Measurements from ENCODE around the gene CIAO3. TPM values are rescaled to one million over a fixed set of nuclear protein-coding genes. Genes with fewer than 3 reads are reported as not detected.

Gene CIAO3
- total RNA-seq, 1 experiment from 2014 or later = 29.6 TPM

GRCh38 chr16:685967-686366 is 54.8 kb downstream of the CIAO3 start:
- peak; percentile 55 for DNase-seq (ENCODE audit: low spot score)
- in situ Hi-C loops (cut with HindIII; ENCODE audit: low sequenced_read_pairs) = no loop called here

- DNase-seq (ENCODE audit: low spot score) = no peak
- in situ Hi-C loops (cut with HindIII; ENCODE audit: low sequenced_read_pairs) = no loop called here
These were observed 55.7 kb downstream of the CIAO3 start for GRCh38 chr16:684961-685696.

- peak; percentile 91 for DNase-seq (ENCODE audit: low spot score)
- in situ Hi-C loops (cut with HindIII; ENCODE audit: low sequenced_read_pairs) = no loop called here
These were observed 56.6 kb downstream of the CIAO3 start, which contains the start of gene JMJD8 for GRCh38 chr16:684071-684794. Gene JMJD8, minus strand, starts transcription at chr16:684334. Its CDS starts 15 bp downstream, at chr16:684319.

GRCh38 chr16:683396-684070 is 57.3 kb downstream of the CIAO3 start:
- in situ Hi-C loops (cut with HindIII; ENCODE audit: low sequenced_read_pairs) = no loop called here
- no peak for DNase-seq (ENCODE audit: low spot score)

GRCh38 chr16:682493-683395 is 58.1 kb downstream of the CIAO3 start:
- in situ Hi-C loops (cut with HindIII; ENCODE audit: low sequenced_read_pairs) = no loop called here
- no peak for DNase-seq (ENCODE audit: low spot score)

- in situ Hi-C loops (cut with HindIII; ENCODE audit: low sequenced_read_pairs) = no loop called here
- no peak for DNase-seq (ENCODE audit: low spot score)
These were observed 58.9 kb downstream of the CIAO3 start for GRCh38 chr16:681746-682427.

DNA sequence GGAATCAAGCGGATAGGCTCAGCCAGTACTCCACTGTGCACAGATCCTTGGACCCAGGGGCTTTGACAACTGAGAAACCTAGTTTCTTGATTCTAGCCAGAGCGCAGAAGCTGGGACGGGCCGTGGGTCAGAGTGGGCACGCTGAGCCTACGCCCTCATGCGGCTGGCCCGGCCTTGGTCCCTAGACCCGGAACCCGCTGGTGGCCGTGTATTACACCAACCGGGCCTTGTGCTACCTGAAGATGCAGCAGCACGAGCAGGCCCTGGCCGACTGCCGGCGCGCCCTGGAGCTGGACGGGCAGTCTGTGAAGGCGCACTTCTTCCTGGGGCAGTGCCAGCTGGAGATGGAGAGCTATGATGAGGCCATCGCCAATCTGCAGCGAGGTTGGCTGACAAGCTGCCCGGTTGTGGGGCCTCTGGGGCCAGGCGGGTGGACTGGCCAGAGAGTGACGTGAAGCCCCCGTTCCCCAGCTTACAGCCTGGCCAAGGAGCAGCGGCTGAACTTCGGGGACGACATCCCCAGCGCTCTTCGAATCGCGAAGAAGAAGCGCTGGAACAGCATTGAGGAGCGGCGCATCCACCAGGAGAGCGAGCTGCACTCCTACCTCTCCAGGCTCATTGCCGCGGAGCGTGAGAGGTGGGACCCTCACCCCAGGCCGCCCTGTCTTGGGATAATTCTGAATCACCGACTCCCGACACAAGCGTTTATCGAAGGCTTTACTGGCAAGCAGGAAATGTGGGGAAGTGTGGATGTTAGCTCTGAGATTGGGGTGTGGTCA is 59.6 kb downstream of the CIAO3 start:
- DNase-seq (ENCODE audit: low spot score) = peak; percentile 53
- in situ Hi-C loops (cut with HindIII; ENCODE audit: low sequenced_read_pairs) = no loop called here

GRCh38 chr16:680625-680945 is 60.2 kb downstream of the CIAO3 start:
- DNase-seq (ENCODE audit: low spot score) = no peak
- in situ Hi-C loops (cut with HindIII; ENCODE audit: low sequenced_read_pairs) = no loop called here

DNA sequence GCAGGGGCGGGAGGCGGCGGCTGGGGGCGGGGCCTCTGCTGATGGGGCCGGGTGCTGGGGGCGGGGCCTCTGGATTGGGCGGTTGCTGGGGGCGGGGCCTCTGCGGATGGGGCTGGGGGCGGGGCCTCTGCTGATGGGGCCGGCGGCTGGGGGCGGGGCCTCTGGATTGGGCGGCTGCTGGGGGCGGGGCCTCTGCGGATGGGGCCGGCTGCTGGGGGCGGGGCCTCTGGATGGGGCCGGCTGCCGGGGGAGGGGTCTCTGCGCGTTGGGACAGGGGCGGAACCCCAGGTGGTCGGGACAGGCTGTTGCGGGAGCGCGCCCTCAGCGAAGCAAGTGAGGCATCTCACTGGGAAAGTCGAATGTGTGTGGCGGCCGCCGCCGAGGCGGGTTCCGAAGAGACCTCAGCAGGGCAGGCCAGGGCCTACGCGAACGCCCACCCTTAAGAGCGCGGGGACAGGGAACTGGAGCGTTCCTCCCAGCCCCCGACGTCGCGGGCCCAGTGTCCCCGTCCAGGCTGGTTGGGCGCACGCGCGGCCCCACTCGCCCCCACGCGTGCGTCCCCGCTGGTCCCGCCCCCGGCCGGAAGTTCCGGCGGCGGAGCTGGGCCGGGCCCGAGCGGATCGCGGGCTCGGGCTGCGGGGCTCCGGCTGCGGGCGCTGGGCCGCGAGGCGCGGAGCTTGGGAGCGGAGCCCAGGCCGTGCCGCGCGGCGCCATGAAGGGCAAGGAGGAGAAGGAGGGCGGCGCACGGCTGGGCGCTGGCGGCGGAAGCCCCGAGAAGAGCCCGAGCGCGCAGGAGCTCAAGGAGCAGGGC is 60.8 kb downstream of the CIAO3 start, which contains the start of gene STUB1:
Gene STUB1, plus strand, starts transcription at position 597 of the 811 bp plus-strand sequence. Its CDS starts 116 bp downstream, at position 713.
- in situ Hi-C loops (cut with HindIII; ENCODE audit: low sequenced_read_pairs) = no loop called here
- DNase-seq (ENCODE audit: low spot score) = peak; percentile 75

Other genes with a start within 250 kb of the CIAO3 start
- gene CAPN15, start 213.3 kb downstream of the CIAO3 start, total RNA-seq (2014; rRNA removed; shearing (Covaris generic)) = 38.8 and 54.3 TPM in 2 replicates
- 0.41 and 2.3 TPM in 2 replicates for gene PRR35, start 180.6 kb downstream of the CIAO3 start, total RNA-seq (2014; rRNA removed; shearing (Covaris generic))
- gene NHLRC4, start 174.0 kb downstream of the CIAO3 start, total RNA-seq (2014; rRNA removed; shearing (Covaris generic)) = 2.7 and 4.1 TPM in 2 replicates
- gene PIGQ, start 171.0 kb downstream of the CIAO3 start, total RNA-seq (2014; rRNA removed; shearing (Covaris generic)) = 38.8 and 54.4 TPM in 2 replicates
- gene RAB40C, start 150.9 kb downstream of the CIAO3 start, total RNA-seq (2014; rRNA removed; shearing (Covaris generic)) = 28.6 and 32.2 TPM in 2 replicates
- gene WFIKKN1, start 110.0 kb downstream of the CIAO3 start, total RNA-seq (2014; rRNA removed; shearing (Covaris generic)) = 44.6 and 64.4 TPM in 2 replicates
- gene METTL26, start 104.7 kb downstream of the CIAO3 start, total RNA-seq (2014; rRNA removed; shearing (Covaris generic)) = 119 and 161 TPM in 2 replicates
- 65.4 and 108 TPM in 2 replicates for gene MCRIP2, start 99.2 kb downstream of the CIAO3 start, total RNA-seq (2014; rRNA removed; shearing (Covaris generic))
- 25.0 and 39.8 TPM in 2 replicates for gene WDR90, start 91.6 kb downstream of the CIAO3 start, total RNA-seq (2014; rRNA removed; shearing (Covaris generic))
- 83.4 and 104 TPM in 2 replicates for gene RHOT2, start 72.9 kb downstream of the CIAO3 start, total RNA-seq (2014; rRNA removed; shearing (Covaris generic))
- gene RHBDL1, start 65.3 kb downstream of the CIAO3 start, total RNA-seq (2014; rRNA removed; shearing (Covaris generic)) = 1.1 and 1.5 TPM in 2 replicates
- gene STUB1, start 60.6 kb downstream of the CIAO3 start, total RNA-seq (2014; rRNA removed; shearing (Covaris generic)) = 145 and 207 TPM in 2 replicates
- gene JMJD8, start 56.7 kb downstream of the CIAO3 start, total RNA-seq (2014; rRNA removed; shearing (Covaris generic)) = 3.8 and 4.0 TPM in 2 replicates
- gene WDR24, start 50.6 kb downstream of the CIAO3 start, total RNA-seq (2014; rRNA removed; shearing (Covaris generic)) = 6.2 and 7.9 TPM in 2 replicates
- gene FBXL16, start 35.2 kb downstream of the CIAO3 start, total RNA-seq (2014; rRNA removed; shearing (Covaris generic)) = 14.6 and 19.4 TPM in 2 replicates
- 428 and 493 TPM in 2 replicates for gene METRN, start 25.9 kb downstream of the CIAO3 start, total RNA-seq (2014; rRNA removed; shearing (Covaris generic))
- 45.5 and 47.6 TPM in 2 replicates for gene ANTKMT, start 19.9 kb downstream of the CIAO3 start, total RNA-seq (2014; rRNA removed; shearing (Covaris generic))
- gene CCDC78, start 14.6 kb downstream of the CIAO3 start, total RNA-seq (2014; rRNA removed; shearing (Covaris generic)) = 20.0 and 26.4 TPM in 2 replicates
- gene HAGHL, start 13.9 kb downstream of the CIAO3 start, total RNA-seq (2014; rRNA removed; shearing (Covaris generic)) = 42.3 and 43.1 TPM in 2 replicates
- gene MSLN, start 19.7 kb upstream of the CIAO3 start, total RNA-seq (2014; rRNA removed; shearing (Covaris generic)) = 0.14 and 1.8 TPM in 2 replicates
- gene RPUSD1, start 47.4 kb upstream of the CIAO3 start, total RNA-seq (2014; rRNA removed; shearing (Covaris generic)) = 69.3 and 95.5 TPM in 2 replicates
- gene CHTF18, start 47.6 kb upstream of the CIAO3 start, total RNA-seq (2014; rRNA removed; shearing (Covaris generic)) = 60.2 and 61.4 TPM in 2 replicates
- 0.17 TPM in 1 of 2 replicates, not detected in the other for gene GNG13, start 59.7 kb upstream of the CIAO3 start, total RNA-seq (2014; rRNA removed; shearing (Covaris generic))
- gene LMF1, start 230.0 kb upstream of the CIAO3 start, total RNA-seq (2014; rRNA removed; shearing (Covaris generic)) = 25.9 and 34.1 TPM in 2 replicates
- 72.7 and 82.6 TPM in 2 replicates for gene SOX8, start 240.8 kb upstream of the CIAO3 start, total RNA-seq (2014; rRNA removed; shearing (Covaris generic))

Data from G401 (cell line).